Measurements from ENCODE around the gene ADAMTS14.

ADAMTS14 gene

GRCh38 chr10:70786799-70787415 lies 114.6 kb downstream of the ADAMTS14 start:
- no peak for DNase-seq (ENCODE audit: low spot score)

GRCh38 chr10:70791386-70792039 lies 119.2 kb downstream of the ADAMTS14 start:
- no peak for DNase-seq (ENCODE audit: low spot score)

- DNase-seq (ENCODE audit: low spot score) = no peak
These were observed 123.3 kb downstream of the ADAMTS14 start for GRCh38 chr10:70795613-70796012.

GRCh38 chr10:70797840-70798239 lies 125.5 kb downstream of the ADAMTS14 start:
- DNase-seq (ENCODE audit: low spot score) = no peak

- no peak for DNase-seq (ENCODE audit: low spot score)
These were observed 126.8 kb downstream of the ADAMTS14 start for GRCh38 chr10:70799124-70799523.

- no peak for DNase-seq (ENCODE audit: low spot score)
These were observed 129.5 kb downstream of the ADAMTS14 start for GRCh38 chr10:70801854-70802253.

- DNase-seq (ENCODE audit: low spot score) = no peak
These were observed 131.6 kb downstream of the ADAMTS14 start for GRCh38 chr10:70803775-70804420.

GRCh38 chr10:70804421-70804808 lies 132.1 kb downstream of the ADAMTS14 start:
- DNase-seq (ENCODE audit: low spot score) = no peak

GRCh38 chr10:70805619-70806215 lies 133.4 kb downstream of the ADAMTS14 start:
- DNase-seq (ENCODE audit: low spot score) = no peak

- no peak for DNase-seq (ENCODE audit: low spot score)
These were observed 134.5 kb downstream of the ADAMTS14 start for GRCh38 chr10:70806841-70807240.

- DNase-seq (ENCODE audit: low spot score) = no peak
These were observed 135.2 kb downstream of the ADAMTS14 start for GRCh38 chr10:70807556-70807955.

- no peak for DNase-seq (ENCODE audit: low spot score)
These were observed 136.8 kb downstream of the ADAMTS14 start for GRCh38 chr10:70809011-70809611.

- no peak for DNase-seq (ENCODE audit: low spot score)
These were observed 137.4 kb downstream of the ADAMTS14 start for GRCh38 chr10:70809726-70810125.

GRCh38 chr10:70810967-70811366 lies 138.7 kb downstream of the ADAMTS14 start:
- no peak for DNase-seq (ENCODE audit: low spot score)

- DNase-seq (ENCODE audit: low spot score) = no peak
These were observed 139.6 kb downstream of the ADAMTS14 start for GRCh38 chr10:70811881-70812280.
